GM13977 (cell line): ENCODE data around the gene RHOJ.

Source experiments
- DNase-seq: peaks from one replicate; pipeline ENCODE4 v3.0.0; 2012; ENCODE audit warnings: low spot score
- CTCF ChIP-seq: IDR thresholded peaks from 2 replicates; pipeline ENCODE4 v1.5.1; 2012; ENCODE audit warnings: mild to moderate bottlenecking, control low read depth; ENCODE audit not compliant: insufficient read depth; ENCODE audit errors: extremely low read depth, missing control alignments
- in situ Hi-C: fragments of 300-500 bp; cut with MboI; formaldehyde crosslinking; loops from one replicate; pipeline ENCODE4 v1.12.0; 2022; ENCODE audit warnings: low sequenced_read_pairs, low pct_unique_long_range_greater_than_20kb, mixed read lengths, inconsistent platforms; ENCODE audit not compliant: unreplicated experiment

The RHOJ gene

GRCh38 chr14:63191211-63191610 is 13.0 kb upstream of the RHOJ start:
- in situ Hi-C loops: no loop called here
- DNase-seq: no peak
- TF ChIP-seq CTCF: no peak

GRCh38 chr14:63192085-63192484 is 12.2 kb upstream of the RHOJ start:
- DNase-seq: no peak
- in situ Hi-C loops: no loop called here
- no peak for TF ChIP-seq CTCF

- DNase-seq: no peak
- TF ChIP-seq CTCF: no peak
- in situ Hi-C loops: no loop called here
Measured at GRCh38 chr14:63193236-63193635, 11.0 kb upstream of the RHOJ start.

GRCh38 chr14:63200035-63200740 is 4.1 kb upstream of the RHOJ start:
- in situ Hi-C loops: no loop called here
- DNase-seq: no peak
- no peak for TF ChIP-seq CTCF

GRCh38 chr14:63200767-63201166 is 3.5 kb upstream of the RHOJ start:
- TF ChIP-seq CTCF: no peak
- in situ Hi-C loops: no loop called here
- DNase-seq: no peak

- no peak for DNase-seq
- in situ Hi-C loops: no loop called here
- TF ChIP-seq CTCF: no peak
Measured at GRCh38 chr14:63203015-63203414, 1.2 kb upstream of the RHOJ start.
